ENCODE results near the gene PLCB2.

PLCB2 gene

DNA sequence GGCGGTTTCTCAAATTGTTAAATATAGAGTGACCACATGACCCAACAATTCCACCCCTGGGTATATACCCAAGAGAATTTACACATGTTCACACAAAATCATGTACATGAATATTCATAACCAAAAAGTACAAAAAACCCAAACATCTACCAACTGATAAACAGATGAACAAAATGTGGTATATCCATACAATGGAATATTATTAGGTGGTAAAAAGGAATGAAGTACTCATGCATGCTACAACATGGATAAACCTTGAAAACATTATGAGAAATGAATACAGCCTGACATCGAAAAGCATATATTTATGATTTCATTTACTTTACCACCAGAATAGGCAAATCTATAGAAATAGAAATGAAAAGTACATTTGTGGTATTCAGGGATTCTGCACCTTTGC, 7.4 kb downstream of the PLCB2 start:
- Histone ChIP-seq H3K4me1 (ENCODE audit: insufficient read depth, low read length, poor library complexity, severe bottlenecking) (peaks cover 19% of the 10 kb centered on the region), H4K20me1 (ENCODE audit: insufficient read depth, low read length, poor library complexity, severe bottlenecking) (peaks cover 11% of the 10 kb centered on the region), H3K4me3 (ENCODE audit: low read length, poor library complexity, severe bottlenecking) (no peak overlapping the region), H3K9me2 (replicated peaks; ENCODE audit: low read depth, low read length) (no peaks in the 10 kb centered on the region), H3K4me2 (ENCODE audit: low read depth, low read length, poor library complexity, severe bottlenecking) (no peak overlapping the region), H2AFZ (ENCODE audit: low read length) (no peak overlapping the region), H3K9ac (ENCODE audit: low read depth, low read length, poor library complexity, severe bottlenecking) (no peak overlapping the region), H3K79me2 (ENCODE audit: insufficient read depth, low read length) (peaks cover 32% of the 10 kb centered on the region), H3K9me3 (ENCODE audit: insufficient read depth, low read depth, low read length) (peaks cover 5% of the 10 kb centered on the region; the same call in 1 of the 2 replicates), H3F3A (ENCODE audit: low read depth) (no peaks in the 10 kb centered on the region), H3K36me3 (ENCODE audit: insufficient read depth, low read length) (peaks cover 30% of the 10 kb centered on the region; the same call in 1 of the 2 replicates), H3K27me3 (ENCODE audit: insufficient read depth, low read length, poor library complexity, severe bottlenecking) (no peaks in the 10 kb centered on the region)
- no peak for TF ChIP-seq EZH2phosphoT487 (IDR thresholded peaks at IDR 0.05; ENCODE audit: borderline replicate concordance)
- TF ChIP-seq, protein P1, sequence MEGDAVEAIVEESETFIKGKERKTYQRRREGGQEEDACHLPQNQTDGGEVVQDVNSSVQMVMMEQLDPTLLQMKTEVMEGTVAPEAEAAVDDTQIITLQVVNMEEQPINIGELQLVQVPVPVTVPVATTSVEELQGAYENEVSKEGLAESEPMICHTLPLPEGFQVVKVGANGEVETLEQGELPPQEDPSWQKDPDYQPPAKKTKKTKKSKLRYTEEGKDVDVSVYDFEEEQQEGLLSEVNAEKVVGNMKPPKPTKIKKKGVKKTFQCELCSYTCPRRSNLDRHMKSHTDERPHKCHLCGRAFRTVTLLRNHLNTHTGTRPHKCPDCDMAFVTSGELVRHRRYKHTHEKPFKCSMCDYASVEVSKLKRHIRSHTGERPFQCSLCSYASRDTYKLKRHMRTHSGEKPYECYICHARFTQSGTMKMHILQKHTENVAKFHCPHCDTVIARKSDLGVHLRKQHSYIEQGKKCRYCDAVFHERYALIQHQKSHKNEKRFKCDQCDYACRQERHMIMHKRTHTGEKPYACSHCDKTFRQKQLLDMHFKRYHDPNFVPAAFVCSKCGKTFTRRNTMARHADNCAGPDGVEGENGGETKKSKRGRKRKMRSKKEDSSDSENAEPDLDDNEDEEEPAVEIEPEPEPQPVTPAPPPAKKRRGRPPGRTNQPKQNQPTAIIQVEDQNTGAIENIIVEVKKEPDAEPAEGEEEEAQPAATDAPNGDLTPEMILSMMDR (conservative IDR thresholded peaks at IDR 0.05; ENCODE audit: low read length): no peak

DNA sequence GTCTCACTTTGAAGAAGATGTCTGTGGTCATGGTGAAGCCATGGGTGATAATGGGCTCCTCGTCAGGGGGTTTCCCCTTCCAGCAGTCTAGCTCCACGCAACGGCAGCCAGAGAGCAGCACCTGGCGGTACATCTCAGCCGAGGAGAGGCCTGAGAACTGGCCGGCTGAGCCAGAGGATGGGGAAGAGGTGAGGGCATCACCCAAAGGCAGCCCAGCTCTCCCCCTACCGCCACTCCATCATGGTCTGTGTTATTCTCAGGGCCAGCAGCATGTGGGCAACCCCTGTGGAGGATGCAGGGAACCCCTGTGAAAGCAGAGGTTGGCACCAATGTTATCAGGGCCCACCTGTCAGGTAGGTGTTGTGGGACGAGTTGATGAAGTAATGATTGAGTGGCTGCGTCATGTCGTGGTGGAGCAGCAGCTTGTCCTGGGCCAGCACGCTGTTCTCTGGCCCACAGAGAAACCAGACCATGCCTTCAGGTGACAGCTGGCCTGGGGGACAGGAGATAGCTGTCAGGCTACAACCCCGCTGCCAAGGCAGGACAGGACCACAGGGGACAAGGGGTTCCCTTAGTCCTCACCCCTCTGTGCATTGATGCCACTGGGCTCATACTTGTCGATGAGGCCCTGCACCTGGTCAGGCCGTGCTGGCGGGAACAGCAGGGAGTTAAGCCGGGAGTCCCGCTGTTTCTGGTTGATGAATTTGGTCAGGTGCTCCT, 9.4 kb downstream of the PLCB2 start:
- no peak overlapping the region for H2AFZ ChIP-seq (ENCODE audit: low read length)
- no peaks in the 10 kb centered on the region for H3F3A ChIP-seq (ENCODE audit: low read depth)
- peaks cover 5% of the 10 kb centered on the region; the same call in 1 of the 2 replicates for H3K9me3 ChIP-seq (ENCODE audit: insufficient read depth, low read depth, low read length)
- no peak for TF ChIP-seq EZH2phosphoT487 (IDR thresholded peaks at IDR 0.05; ENCODE audit: borderline replicate concordance)
- TF ChIP-seq, protein P1 (conservative IDR thresholded peaks at IDR 0.05; ENCODE audit: low read length): no peak
- no peak overlapping the region for H3K4me3 ChIP-seq (ENCODE audit: low read length, poor library complexity, severe bottlenecking)
- no peaks in the 10 kb centered on the region for H3K27me3 ChIP-seq (ENCODE audit: insufficient read depth, low read length, poor library complexity, severe bottlenecking)
- peaks cover 13% of the 10 kb centered on the region; the same call in 1 of the 2 replicates for H3K79me2 ChIP-seq (ENCODE audit: insufficient read depth, low read length)
- peaks cover 30% of the 10 kb centered on the region; the same call in 1 of the 2 replicates for H3K36me3 ChIP-seq (ENCODE audit: insufficient read depth, low read length)
- H3K9me2 ChIP-seq (replicated peaks; ENCODE audit: low read depth, low read length): no peaks in the 10 kb centered on the region
- H4K20me1 ChIP-seq (ENCODE audit: insufficient read depth, low read length, poor library complexity, severe bottlenecking): no peaks in the 10 kb centered on the region
- H3K4me2 ChIP-seq (ENCODE audit: low read depth, low read length, poor library complexity, severe bottlenecking): no peak overlapping the region
- no peak overlapping the region for H3K9ac ChIP-seq (ENCODE audit: low read depth, low read length, poor library complexity, severe bottlenecking)
- H3K4me1 ChIP-seq (ENCODE audit: insufficient read depth, low read length, poor library complexity, severe bottlenecking): peaks cover 4% of the 10 kb centered on the region

DNA sequence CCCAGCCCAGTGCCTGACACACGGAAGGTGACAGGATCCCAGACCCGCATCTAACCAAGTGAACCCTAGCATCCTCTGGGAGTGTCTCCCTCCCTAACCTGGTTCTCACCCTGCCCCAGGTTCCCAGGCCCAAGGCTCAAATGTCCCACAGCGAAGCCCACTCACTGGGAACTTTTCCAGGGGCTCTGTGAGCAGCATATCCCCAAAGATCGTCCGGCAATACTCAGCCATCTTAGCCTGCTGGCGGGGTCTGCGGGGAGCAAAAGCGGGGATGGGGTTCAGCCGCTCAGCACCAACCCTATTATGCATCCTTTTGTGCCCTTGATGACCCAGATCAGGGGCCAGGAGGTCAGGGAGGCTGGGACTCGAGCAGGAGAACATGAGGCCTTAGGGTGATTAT, 10.4 kb downstream of the PLCB2 start:
- Histone ChIP-seq H3K36me3 (ENCODE audit: insufficient read depth, low read length) (peaks cover 25% of the 10 kb centered on the region; the same call in 1 of the 2 replicates), H3K9ac (ENCODE audit: low read depth, low read length, poor library complexity, severe bottlenecking) (no peak overlapping the region)

More for the DNA sequence above, 10.4 kb downstream of the PLCB2 start:
- Histone ChIP-seq H3K4me1 (ENCODE audit: insufficient read depth, low read length, poor library complexity, severe bottlenecking) (peaks cover 4% of the 10 kb centered on the region), H3K4me3 (ENCODE audit: low read length, poor library complexity, severe bottlenecking) (no peak overlapping the region), H3K9me3 (ENCODE audit: insufficient read depth, low read depth, low read length) (peaks cover 5% of the 10 kb centered on the region; the same call in 1 of the 2 replicates), H4K20me1 (ENCODE audit: insufficient read depth, low read length, poor library complexity, severe bottlenecking) (no peaks in the 10 kb centered on the region), H2AFZ (ENCODE audit: low read length) (no peak overlapping the region), H3K79me2 (ENCODE audit: insufficient read depth, low read length) (peaks cover 2% of the 10 kb centered on the region; the same call in 1 of the 2 replicates), H3K27me3 (ENCODE audit: insufficient read depth, low read length, poor library complexity, severe bottlenecking) (no peaks in the 10 kb centered on the region), H3K9me2 (replicated peaks; ENCODE audit: low read depth, low read length) (no peaks in the 10 kb centered on the region), H3F3A (ENCODE audit: low read depth) (no peaks in the 10 kb centered on the region), H3K4me2 (ENCODE audit: low read depth, low read length, poor library complexity, severe bottlenecking) (no peak overlapping the region)
- no peak for TF ChIP-seq EZH2phosphoT487 (IDR thresholded peaks at IDR 0.05; ENCODE audit: borderline replicate concordance)

Data from Loucy (cell line).